Stomach smooth muscle (tissue), 2 donors: Measurements from ENCODE around the gene MYH6.
"Not testable (repeated sequence)": the region's sequence is repeated elsewhere in the genome, so short reads cannot be mapped to it uniquely, and the experiment has no call there.

Experiments
- H3K27ac ChIP-seq: one replicate; pipeline ENCODE4 v1.7.0; 2013; ENCODE audit warnings: mild to moderate bottlenecking, low read length, inconsistent platforms
- H3K27me3 ChIP-seq, 2 donors: one replicate each; pipeline ENCODE4 v1.7.0; 2013; ENCODE audit warnings: low read length in 2 of 2; ENCODE audit not compliant: insufficient read depth in 2 of 2, control insufficient read depth in 1 of 2
- H3K36me3 ChIP-seq, 2 donors: one replicate each; pipeline ENCODE4 v1.7.0; 2013; ENCODE audit warnings: low read length in 2 of 2; ENCODE audit not compliant: control insufficient read depth in 2 of 2, insufficient read depth in 2 of 2
- H3K4me1 ChIP-seq: one replicate; pipeline ENCODE4 v1.7.0; 2013; ENCODE audit warnings: low read length; ENCODE audit not compliant: control insufficient read depth, insufficient read depth
- H3K4me3 ChIP-seq, 2 donors: one replicate each; pipeline ENCODE4 v1.7.0; 2013; ENCODE audit warnings: low read length in 2 of 2
- H3K9ac ChIP-seq, 2 donors: one replicate each; pipeline ENCODE4 v1.7.0; 2013; ENCODE audit warnings: low read length in 2 of 2, mild to moderate bottlenecking in 1 of 2
- H3K9me3 ChIP-seq, 2 donors: one replicate each; pipeline ENCODE4 v1.7.0; 2013; ENCODE audit warnings: low read length in 2 of 2; ENCODE audit not compliant: control insufficient read depth in 2 of 2
- donor health status: healthy.
- donor health status: Pancreatic carcinoma.

Gene MYH6

GRCh38 chr14:23423657-23424056 lies 15.6 kb upstream of the MYH6 start:
- no peaks in the 10 kb centered on the region for H3K9me3 ChIP-seq
- no peaks in the 10 kb centered on the region for H3K4me1 ChIP-seq
- peaks cover 0 to 2% of the 10 kb centered on the region in 2 donors for H3K27me3 ChIP-seq
- no peaks in the 10 kb centered on the region for H3K36me3 ChIP-seq
- H3K4me3 ChIP-seq: no peak overlapping the region
- H3K27ac ChIP-seq: no peak overlapping the region
- no peak overlapping the region for H3K9ac ChIP-seq

- no peaks in the 10 kb centered on the region for H3K4me1 ChIP-seq
- no peak overlapping the region for H3K9ac ChIP-seq
- H3K27me3 ChIP-seq: peaks cover 0 to 2% of the 10 kb centered on the region in 2 donors
- no peaks in the 10 kb centered on the region for H3K36me3 ChIP-seq
- H3K9me3 ChIP-seq: no peaks in the 10 kb centered on the region
- no peak overlapping the region for H3K27ac ChIP-seq
- no peak overlapping the region for H3K4me3 ChIP-seq
These were observed 13.5 kb upstream of the MYH6 start for GRCh38 chr14:23421594-23421993.

- not testable (repeated sequence) for H3K4me1 ChIP-seq, H3K36me3 ChIP-seq, H3K9me3 ChIP-seq, H3K27ac ChIP-seq, H3K4me3 ChIP-seq, H3K27me3 ChIP-seq, H3K9ac ChIP-seq
These were observed 11.6 kb upstream of the MYH6 start for GRCh38 chr14:23419646-23420045.

- H3K36me3 ChIP-seq: no peaks in the 10 kb centered on the region
- H3K27me3 ChIP-seq: peaks cover 0 to 2% of the 10 kb centered on the region in 2 donors
- no peaks in the 10 kb centered on the region for H3K9me3 ChIP-seq
- no peak overlapping the region for H3K4me3 ChIP-seq
- no peaks in the 10 kb centered on the region for H3K4me1 ChIP-seq
- H3K27ac ChIP-seq: no peak overlapping the region
- H3K9ac ChIP-seq: no peak overlapping the region
These were observed 9.9 kb upstream of the MYH6 start for GRCh38 chr14:23418021-23418420.

GRCh38 chr14:23417269-23417668 lies 9.2 kb upstream of the MYH6 start:
- not testable (repeated sequence) for H3K36me3 ChIP-seq, H3K4me1 ChIP-seq, H3K4me3 ChIP-seq, H3K27ac ChIP-seq, H3K9ac ChIP-seq, H3K9me3 ChIP-seq, H3K27me3 ChIP-seq

- Histone ChIP-seq H3K4me3 (no peak overlapping the region), H3K27ac (no peak overlapping the region)
These were observed 8.7 kb upstream of the MYH6 start for GRCh38 chr14:23416801-23417200.

GRCh38 chr14:23415821-23416778 lies 8.0 kb upstream of the MYH6 start:
- Histone ChIP-seq H3K4me3 (no peak overlapping the region), H3K9me3 (no peaks in the 10 kb centered on the region), H3K9ac (no peak overlapping the region), H3K4me1 (no peaks in the 10 kb centered on the region), H3K36me3 (no peaks in the 10 kb centered on the region), H3K27me3 (peaks cover 4 to 5% of the 10 kb centered on the region in 2 donors), H3K27ac (no peak overlapping the region)

More at GRCh38 chr14:23416801-23417200, 8.7 kb upstream of the MYH6 start:
- Histone ChIP-seq H3K36me3 (no peaks in the 10 kb centered on the region), H3K9ac (no peak overlapping the region), H3K9me3 (no peaks in the 10 kb centered on the region), H3K4me1 (no peaks in the 10 kb centered on the region), H3K27me3 (peaks cover 4% of the 10 kb centered on the region in 2 donors)

GRCh38 chr14:23414906-23415820 lies 7.1 kb upstream of the MYH6 start:
- Histone ChIP-seq H3K27me3 (peaks cover 4 to 5% of the 10 kb centered on the region in 2 donors), H3K36me3 (no peaks in the 10 kb centered on the region), H3K9me3 (no peaks in the 10 kb centered on the region), H3K4me3 (no peak overlapping the region), H3K27ac (no peak overlapping the region), H3K4me1 (no peaks in the 10 kb centered on the region), H3K9ac (no peak overlapping the region)

GRCh38 chr14:23414254-23414653 lies 6.2 kb upstream of the MYH6 start:
- no peak overlapping the region for H3K9ac ChIP-seq
- H3K27me3 ChIP-seq: peaks cover 4 to 5% of the 10 kb centered on the region in 2 donors
- no peak overlapping the region for H3K4me3 ChIP-seq
- no peak overlapping the region for H3K27ac ChIP-seq
- H3K4me1 ChIP-seq: no peaks in the 10 kb centered on the region
- H3K9me3 ChIP-seq: no peaks in the 10 kb centered on the region
- H3K36me3 ChIP-seq: no peaks in the 10 kb centered on the region

GRCh38 chr14:23413681-23414080 lies 5.6 kb upstream of the MYH6 start:
- no peak overlapping the region for H3K27ac ChIP-seq
- no peaks in the 10 kb centered on the region for H3K9me3 ChIP-seq
- no peak overlapping the region for H3K9ac ChIP-seq
- H3K4me1 ChIP-seq: no peaks in the 10 kb centered on the region
- H3K4me3 ChIP-seq: no peak overlapping the region
- H3K27me3 ChIP-seq: peaks cover 4 to 5% of the 10 kb centered on the region in 2 donors
- H3K36me3 ChIP-seq: no peaks in the 10 kb centered on the region
